GM19328 (cell line): ENCODE data around the gene XYLB.
A peak's percentile ranks its signal among the peaks of the same experiment; 100 is the strongest.
"Not testable (repeated sequence)": the region's sequence is repeated elsewhere in the genome, so short reads cannot be mapped to it uniquely, and the experiment has no call there.

ENCODE experiments used
- ATAC-seq: cut with Tn5 transposase; IDR thresholded peaks from one replicate; pipeline ENCODE4 v1.9.1; 2021; ENCODE audit warnings: mild to moderate bottlenecking, moderate library complexity; ENCODE audit not compliant: unreplicated experiment

Gene XYLB

DNA sequence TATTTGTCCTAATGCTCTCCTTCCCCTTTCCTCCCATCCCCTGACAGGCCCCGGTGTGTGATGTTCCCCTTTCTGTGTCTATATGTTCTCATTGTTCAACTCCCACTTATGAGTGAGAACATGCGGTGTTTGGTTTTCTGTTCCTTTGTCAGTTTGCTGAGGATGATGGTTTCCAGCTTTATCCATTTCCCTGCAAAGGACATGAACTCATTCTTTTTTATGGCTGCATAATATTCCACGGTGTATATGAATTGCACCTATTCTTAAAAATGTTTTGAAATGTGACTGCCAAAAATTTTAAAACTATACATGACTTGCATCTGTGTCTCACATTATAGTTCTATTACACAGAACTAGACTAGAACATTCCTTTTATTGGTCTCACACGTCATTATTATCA lies 25.9 kb upstream of the XYLB start:
- not testable (repeated sequence) for ATAC-seq

DNA sequence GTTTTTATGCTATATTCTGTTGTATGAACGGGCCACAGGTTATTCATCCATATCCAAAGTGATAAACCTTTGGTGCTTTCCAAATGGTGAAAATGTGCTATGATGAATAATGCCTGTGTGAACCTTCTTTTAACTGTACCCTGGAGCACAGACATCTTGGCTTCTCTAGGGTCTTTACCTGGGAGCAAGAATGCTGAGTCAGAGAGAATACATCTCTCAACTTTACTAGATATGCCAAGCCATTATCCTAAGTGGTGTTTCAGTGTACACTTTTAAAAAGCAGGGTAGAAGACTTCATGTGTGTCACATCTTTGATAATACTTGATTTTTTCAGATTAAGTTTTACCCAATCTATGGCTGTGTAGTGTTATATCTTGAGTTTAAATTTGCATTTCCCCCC lies 23.5 kb upstream of the XYLB start:
- ATAC-seq = no peak

DNA sequence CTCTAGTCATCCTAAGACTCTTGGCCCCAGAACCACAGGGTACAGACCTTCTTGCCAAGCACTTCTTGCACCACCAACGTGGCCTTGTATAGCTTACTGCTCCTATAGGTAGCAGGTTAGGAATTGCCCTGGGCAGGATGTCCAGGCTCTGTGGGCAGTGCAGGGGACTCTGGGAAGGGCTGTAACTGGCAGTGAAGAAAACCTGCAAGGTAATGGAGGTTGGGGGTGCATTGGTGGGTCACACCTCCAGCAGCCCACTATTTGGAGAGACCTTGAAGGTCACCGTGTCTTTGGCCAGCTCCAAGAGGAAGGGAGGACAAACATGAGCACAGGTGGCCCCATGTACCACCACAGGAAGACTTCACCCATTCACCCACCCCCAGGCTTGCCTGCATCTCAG lies 21.3 kb upstream of the XYLB start:
- ATAC-seq = no peak

DNA sequence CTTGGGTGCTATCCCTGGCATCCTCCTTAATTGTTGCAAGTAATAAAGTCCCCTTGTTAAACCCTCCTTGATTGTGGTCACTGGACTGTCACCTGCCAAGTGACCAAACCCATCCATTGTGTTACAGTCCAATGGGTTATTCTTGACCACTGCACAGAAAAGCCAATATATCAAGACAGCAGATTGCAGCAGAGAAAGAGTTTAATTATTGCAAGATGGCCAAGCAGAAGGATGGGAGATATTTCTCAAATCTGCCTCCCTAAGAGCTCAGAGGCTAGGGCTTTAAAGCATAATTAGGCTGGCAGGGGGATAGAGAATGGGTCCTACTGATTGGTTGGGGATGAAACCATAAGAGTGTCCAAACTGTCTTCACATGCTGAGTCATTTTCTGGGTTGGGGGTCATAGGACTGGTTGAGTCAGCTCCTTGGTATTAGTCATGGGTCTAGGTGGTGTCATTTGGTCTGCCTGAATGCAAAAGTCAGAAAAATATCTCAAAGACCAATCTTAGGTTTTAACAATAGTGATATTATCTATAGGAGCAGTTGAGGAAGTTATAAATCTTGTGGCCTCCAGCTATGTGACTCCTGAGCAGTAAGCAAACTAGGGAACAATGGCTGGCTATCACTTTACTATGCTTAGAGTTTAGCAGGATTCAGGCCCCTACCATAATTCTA lies 19.1 kb upstream of the XYLB start:
- no peak for ATAC-seq

DNA sequence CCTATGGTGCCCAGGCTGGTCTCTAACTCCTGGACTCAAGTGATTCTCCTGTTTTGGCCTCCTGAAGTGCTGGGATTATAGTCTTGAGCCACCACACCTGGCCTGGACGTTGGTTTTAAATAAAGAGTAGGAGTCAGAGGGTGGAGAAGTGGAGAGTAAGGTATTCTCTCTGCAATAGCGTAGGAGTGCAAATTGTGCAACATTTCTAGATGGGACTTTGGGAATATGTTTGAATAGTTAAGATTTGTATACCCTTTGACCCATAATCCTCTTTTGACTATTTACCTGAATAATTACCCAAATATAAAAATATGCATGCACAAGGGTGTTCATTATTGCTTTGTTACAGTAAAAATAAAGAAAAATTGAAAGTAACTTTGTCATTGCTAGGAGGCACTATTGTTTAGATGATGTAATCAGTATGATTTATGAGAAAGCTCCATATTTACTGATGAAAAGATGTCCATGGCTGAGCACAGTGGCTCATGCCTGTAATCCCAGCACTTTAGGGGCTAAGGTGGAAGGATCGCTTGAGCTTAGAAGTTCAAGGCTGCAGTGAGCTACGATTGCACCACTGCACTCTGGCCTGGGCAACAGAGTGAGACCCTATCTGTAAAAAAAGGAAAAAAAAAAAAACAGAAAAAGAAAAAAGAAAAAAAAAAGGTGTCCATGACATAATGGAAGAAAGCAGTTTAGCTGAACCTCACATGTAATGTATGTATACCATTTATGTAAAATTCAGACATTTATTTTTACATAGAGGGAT lies 15.1 kb upstream of the XYLB start:
- ATAC-seq = no peak

DNA sequence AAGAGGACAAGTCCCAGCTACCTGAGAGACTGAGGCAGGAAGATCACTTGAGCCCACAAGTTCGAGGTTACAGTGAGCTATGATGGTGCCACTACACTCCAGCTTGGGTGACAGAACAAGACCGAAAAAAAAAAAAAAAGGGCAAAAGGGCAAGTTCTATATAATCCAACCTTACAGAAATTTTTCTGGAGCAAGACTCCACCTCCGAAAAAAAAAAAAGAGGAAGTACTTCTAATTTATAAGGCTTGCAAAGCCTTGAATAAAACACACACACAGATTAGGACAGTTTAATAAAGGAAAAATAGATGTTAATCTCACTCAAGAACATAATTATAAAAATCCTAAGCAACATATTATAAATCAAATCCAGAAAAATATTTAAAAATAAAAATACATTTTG lies 14.4 kb upstream of the XYLB start:
- ATAC-seq = no peak

DNA sequence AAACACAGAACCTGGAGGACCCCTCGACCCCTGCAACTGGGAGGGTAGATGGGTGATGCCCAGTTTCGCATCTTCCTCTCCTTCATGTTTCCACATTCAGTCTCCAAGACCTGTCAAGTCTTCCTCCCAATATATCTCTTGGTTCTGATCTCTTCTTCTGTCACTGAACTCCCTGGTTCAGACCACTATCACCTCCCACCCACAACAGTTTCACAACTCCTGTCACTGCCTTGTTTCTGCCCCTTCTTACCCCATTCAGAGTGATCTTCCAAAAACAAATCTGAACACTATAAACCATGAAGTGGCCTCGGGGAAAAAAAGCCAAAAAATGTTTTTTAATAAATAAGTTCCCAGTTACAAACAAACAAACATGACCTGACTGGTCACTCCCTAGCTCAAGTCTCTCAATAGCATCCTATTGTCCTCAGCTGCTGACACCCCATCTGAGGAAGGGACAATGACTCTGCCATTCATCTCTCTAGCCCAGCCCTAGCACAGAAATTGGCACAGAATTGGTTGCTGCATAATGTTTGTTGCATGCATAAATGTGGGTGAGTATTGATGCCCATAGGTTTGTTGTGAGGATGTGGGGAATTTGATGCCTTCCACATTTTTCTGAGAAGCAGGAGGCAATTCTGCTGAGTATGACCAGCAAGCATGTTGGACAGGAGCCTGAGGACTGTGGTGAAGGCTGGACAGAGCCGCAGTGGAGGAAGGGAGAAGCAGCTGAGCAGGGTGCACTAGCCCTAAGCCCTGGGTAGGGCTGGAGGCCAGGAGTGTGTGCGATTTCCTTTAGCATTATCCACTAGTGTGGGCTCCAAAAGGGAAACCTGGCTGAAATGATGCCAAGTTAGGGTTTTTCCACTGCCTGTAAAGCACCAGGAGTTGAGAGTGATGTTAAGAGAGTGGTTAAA lies 12.2 kb upstream of the XYLB start:
- ATAC-seq = no peak

DNA sequence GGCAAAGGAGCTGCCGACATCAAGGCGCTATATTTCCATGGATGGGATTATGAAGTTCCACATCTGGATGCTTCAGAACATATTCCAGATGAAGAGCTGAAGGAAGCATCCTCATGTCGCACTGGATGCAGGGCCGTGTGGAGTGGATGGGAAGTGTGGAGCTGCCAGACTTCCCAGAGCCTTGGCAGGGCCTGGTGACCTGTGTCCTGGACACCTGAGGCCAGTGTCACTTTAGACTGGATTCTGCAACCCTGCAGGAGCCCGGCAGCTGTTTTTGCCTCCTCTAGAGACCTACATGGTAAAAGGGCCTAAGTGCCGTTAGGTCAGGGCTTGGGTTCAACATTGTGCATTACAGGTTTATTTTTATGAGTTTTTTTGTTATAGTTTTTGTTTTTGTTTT lies 11.3 kb upstream of the XYLB start:
- ATAC-seq = no peak

DNA sequence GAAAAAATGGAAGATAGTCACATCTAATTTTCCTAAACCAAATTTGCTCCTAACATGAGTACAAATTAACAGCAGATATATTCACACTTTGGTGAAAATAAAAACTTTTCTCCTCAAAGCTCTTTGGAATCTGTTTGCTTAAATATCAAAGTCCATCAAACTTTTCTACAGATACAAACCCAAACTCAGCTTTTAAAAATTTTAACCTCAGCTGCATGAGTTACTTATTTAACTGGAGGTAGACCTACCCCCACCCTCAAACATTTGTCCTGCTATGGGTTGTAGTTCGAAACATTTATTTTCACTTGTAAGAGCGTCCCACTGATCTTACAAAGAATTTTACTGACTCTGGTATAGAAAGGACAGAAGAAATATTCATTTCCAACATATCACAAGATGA lies 8.9 kb upstream of the XYLB start:
- no peak for ATAC-seq

DNA sequence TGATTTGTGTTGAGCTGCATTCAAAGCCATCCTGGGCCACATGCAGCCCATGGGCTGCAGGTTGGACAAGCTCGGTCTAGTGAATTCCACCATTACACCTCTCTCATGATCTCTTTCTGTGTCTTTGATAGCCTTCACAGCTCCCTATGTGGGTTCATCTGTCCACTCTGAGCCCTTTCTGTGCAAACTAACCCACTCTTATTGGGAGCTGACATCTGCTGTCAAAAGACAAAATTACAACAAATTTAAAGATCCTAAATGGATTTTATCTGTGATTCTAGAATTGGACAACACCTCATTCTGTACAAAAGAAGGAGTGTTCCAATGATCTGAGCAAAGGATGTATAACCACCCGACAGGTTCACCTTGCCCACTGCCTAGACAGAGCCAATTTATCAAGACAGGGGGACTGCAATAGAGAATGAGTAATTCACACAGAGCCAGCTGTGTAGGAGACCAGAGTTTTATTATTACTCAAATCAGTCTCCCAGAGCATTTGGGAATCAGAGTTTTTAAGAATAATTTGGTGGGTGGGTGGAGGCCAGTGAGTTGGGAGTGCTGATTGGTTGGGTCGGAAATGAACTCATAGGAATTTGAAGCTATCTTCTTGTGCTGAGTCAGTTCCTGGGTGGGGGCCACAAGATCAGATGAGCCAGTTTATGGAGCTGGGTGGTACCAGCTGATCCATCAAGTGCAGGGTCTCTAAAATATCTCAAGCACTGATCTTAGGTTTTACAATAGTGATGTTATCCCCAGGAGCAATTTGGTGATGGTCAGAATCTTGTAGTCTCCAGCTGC lies 2.6 kb upstream of the XYLB start:
- ATAC-seq = no peak

DNA sequence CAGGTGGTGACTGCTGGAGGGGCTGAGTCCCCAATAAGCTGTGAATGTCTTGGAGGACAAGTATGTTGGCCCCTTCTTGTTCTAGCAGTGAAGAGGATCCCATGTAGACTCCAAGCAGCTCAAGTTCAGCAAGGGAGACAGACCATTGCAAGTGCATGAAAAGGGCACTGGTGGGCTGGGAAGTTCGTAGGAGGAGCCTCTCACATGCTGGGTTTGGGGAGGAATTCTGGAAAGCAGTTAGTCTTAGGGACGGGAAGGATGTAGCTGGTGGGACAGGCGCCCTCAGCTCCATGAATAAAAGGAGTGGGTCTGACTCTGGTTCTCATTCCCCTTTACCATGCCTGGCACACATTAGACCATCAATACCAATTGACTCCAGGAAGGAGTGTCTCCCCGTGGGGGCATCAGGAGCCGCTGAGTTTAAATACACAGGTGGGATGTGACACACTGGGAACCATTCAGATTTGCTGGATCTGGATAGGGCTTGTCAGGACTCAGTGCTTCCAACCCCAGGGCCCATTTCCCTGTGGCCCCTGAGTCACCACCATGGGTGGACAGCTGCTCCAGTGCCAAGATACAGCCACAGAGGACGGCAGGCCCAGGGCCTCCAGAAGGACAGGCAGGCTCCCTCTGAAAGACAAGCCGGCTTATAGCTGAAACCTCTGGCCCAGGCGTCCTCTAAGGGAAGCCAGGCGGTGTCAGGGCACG lies 552 bp upstream of the XYLB start:
- peak; percentile 17 for ATAC-seq

DNA sequence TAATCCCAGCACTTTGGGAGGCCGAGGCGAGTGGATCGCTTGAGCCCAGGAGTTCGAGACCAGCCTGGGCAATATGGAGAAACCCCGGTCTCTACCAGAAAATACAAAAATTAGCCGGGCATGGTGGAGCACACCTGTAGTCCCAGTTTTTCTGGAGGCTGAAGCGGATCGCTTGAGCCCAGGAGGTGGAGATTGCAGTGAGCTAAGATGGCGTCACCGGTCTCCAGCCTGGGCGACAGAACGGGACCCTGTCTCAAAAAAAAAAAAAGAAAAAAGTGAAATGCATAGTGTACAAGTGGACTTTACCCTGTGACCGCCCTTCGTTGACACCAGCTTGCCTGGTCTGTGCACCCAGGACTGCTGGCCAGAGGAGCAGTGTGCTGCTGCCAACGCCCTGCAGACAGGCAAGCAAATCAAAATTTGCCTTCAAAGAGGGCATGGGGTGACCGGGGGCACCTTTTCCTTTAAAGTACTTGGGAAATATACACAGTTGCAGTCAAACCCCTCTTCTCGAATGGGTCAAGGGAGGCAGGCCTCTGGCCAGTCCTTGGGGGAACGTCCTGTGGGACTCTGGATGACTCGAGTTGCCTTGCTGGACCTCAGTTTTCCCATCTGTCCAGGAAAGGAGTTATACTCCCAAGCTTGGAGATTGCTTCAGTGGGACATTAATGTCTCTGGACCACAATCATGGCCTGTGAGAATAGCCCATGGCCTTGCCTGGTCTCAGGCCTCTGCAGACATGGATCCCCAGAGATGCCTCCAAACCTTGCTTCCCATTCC lies 1.0 kb downstream of the XYLB start:
- no peak for ATAC-seq

DNA sequence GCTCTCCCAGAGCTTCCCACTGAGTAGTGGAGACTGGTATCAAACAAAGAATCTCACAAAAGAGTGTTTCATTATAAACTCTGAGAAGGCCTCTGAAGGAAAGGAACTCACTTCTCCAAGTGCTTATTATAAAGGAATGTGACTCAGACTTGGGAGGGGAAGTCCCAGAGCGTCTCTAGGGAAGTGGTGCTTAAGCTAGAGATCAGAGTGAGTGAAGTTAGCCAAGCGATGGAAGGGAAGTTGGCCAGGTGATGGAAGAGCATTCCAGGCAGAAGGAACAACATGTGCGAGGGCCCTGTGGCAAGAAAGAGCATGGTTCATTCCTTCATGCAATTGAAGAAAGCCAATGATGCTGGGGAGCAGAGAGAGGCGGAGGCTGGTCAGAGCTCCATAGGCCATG lies 2.3 kb downstream of the XYLB start:
- no peak for ATAC-seq

DNA sequence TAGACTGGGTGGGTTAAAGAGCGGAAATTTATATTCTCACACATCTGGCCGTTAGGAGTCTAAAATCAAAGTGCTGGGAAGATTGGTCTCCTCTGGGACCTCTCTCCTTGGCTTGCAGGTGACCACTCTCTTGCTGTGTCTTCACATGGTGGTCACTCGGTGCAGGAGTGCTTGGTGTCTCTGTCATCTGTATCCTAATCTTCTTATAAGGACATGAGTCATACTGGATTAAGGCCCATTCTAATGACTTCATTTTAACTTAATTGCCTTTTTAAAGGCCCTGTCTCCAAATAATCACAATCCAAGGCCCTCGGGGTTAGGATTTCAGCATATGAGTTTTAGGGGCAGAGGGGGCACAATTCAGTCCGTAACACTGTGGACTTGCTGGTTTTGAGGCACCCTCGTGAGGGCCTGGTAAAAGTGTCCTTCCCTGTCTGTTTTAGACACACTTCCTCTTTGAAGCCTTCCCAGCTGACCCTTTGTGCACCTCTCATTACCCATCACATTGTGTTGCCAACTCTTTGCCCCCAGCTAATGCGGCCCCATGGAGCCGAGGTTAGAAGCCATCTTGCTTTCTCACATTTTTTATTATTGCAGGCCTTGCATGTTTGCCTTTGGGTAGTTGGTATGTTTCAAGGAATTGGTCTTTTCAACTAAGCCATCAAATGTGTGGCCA lies 3.2 kb downstream of the XYLB start:
- no peak for ATAC-seq

DNA sequence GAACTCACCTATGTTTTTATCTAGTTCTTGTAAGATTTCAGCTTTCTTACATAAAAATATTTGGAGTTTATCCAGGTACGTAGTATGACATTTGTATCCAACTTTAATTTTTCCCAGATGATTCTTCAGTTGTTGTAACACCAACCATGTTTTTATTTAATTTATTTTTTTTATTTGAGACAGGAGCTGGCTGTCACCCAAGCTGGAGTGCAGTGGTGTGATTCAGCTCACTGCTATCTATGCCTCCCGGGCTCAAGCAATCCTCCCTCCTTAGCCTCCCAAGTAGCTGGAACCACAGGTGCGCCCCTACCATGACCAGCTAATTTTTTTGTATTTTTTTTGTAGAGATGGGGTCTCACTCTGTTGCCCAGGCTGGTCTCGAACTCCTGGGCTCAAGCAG lies 6.6 kb downstream of the XYLB start:
- ATAC-seq = no peak

DNA sequence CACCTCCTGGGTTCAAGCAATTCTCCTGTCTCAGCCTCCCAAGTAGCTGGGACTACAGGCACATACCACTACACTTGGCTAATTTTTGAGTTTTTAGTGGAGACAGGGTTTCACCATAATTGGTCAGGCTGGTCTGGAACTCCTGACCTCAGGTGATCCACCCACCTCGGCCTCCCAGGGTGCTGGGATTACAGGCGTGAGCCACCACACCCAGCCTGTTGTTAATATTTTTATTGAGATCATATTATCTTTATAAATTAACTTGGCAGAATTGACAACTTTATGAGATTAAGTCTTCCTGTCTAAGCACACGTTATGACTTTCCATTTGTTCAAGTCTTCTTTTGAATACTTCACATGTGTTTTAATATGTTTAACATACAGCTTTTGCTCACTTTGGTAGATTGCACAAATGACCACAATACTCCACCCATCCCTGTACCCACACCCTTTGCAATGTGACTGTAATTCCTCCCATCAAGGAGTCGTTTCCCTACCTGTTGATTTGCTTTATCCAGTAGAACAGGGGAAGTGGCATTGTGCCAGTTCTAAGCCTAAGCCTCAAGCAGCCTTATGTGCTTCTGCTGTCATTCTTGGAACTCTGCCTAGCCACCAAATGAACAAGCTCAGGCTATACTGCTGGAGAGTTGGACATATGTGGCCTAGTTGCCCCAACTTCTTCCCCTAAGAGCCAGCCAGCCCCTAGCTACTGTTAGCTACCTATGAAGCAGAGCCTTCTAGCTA lies 8.2 kb downstream of the XYLB start:
- ATAC-seq = no peak

DNA sequence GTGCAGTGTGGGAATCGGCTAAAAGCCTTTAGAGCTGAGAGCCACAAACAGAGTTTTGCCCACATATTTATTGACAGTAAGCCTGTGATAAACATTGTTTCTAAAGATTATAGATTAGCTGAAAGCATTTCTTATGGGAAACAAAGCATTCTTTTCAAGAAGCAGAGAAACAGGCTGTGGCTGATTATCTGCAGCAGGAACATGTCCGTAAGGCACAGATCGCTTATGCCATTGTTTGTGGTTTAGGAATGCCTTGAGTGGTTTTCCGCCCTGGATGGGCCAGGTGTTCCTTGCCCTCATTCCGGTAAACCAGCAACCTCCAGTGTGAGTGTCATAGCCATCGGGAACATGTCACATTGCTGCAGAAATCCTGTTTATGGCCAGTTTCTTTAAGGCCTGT lies 12.5 kb downstream of the XYLB start:
- no peak for ATAC-seq

DNA sequence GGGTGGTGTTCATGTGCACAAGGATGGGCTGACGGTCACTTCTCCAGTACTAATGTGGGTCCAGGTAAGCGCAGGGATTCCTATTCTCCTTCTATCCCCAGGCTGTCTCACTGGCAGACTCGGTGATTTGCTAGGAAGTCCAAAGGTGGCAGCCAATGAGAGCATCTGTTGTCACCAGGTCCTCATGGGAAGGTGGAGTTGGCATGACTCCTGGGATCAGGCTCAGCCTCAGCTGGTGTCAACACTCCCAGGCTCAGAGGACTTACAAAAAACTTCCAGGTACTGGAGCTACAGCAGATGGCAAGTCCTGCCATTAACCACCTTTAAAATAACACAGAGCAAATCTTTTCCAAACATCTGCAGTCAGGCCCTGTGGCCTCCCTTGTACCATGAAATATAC lies 13.8 kb downstream of the XYLB start:
- ATAC-seq = no peak
